ENCODE measurements around the gene RNF208.

Gene RNF208

DNA sequence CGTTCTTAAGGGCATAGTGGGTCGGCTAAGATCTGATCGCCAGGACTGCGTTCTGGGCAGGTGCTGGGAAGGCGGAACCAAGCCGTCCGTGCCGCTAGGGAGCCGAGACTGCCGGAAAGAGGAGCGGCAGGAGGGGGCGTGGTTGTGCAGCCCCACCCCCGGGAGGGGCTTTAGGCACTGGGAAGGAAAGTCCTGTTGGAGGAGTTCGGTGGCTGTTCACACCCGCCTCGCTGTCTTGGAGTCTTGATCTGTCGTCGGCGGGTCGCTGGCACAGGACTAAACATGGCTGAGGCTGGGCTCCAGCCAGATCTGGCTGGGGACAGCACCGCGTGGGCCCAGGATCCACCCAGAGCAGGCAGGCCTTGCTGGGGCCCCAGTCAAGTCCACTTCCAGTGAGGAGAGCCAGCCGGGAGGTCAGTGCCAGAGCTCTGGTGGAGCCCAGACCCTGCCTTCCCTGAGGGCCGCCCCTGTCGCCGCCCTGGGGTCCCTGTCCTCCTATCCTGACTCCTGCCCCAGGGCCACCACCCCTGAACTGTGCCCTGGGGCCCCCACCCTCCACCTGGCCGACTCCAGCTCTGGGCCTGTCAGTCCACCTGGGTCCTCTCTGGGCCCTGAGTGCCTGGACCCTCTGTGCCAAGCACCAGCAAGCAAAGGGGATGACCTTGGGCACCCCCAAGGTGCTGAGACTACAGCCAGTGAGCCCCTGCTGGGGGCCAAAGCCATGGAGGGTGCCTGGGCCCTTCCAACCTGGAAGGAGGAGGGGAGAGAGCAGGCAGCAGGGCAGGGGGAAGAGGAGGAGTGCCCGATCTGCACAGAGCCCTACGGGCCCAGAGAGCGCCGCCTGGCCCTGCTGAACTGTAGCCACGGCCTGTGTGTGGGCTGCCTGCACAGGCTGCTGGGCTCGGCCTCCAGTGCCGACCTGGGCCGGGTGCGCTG lies 4.5 kb downstream of the RNF208 start:
- Histone ChIP-seq H3K27ac (ENCODE audit: low read depth, low read length, severe bottlenecking) (peak overlapping the region; percentile 16), H3K4me1 (ENCODE audit: control insufficient read depth, insufficient read depth, low read length, poor library complexity, severe bottlenecking) (peaks cover 18% of the 10 kb centered on the region), H3K9me3 (ENCODE audit: control insufficient read depth, low read length) (no peaks in the 10 kb centered on the region), H3K36me3 (ENCODE audit: control insufficient read depth, insufficient read depth, low read length) (peaks cover 33% of the 10 kb centered on the region), H3K4me3 (ENCODE audit: extremely low read depth, insufficient read depth, low read length, poor library complexity, severe bottlenecking) (no peak overlapping the region)
- 60 to 62% methylated on average over 32 to 35 of the region's 36 CpGs for WGBS, 2 experiments (ENCODE audit: insufficient coverage in 2 of 2)

DNA sequence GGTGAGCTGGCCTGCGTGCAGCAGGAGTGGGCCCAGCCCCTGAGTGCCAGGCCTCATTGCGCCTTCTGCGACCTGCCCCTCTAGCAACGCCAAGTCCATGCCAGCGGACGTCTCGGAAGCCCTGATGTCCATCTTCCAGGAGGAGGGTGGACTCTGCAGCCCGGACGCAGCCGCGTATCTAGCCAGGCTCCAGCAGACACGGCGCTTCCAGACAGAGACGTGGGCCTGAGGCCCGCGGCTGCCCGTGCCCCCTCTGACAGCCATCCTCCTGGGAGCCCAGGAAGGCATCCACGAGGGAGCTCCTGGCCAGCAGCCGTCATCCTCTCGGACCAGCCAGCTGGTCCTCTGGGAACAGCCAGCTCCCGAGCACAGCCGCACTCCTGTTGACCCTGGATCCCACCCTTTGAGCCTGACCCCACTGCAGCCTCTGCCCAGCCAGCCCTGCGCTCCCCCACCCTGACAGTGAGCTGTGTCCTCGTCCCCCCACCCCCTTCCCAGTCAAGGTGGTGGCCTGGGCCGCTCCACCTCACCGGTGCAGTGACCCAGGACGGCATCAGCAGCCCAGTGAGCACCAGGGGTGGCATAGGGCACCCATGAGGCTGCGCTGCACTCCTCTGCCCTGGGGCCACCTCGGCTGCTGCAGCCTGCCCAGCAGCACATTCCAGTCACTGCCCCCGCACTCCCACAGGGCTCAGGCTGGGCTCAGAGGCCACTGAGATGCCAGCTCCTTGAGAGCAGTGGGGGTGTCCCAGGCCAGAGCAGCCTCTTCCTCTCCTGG lies 5.7 kb downstream of the RNF208 start:
- Histone ChIP-seq H3K36me3 (ENCODE audit: control insufficient read depth, insufficient read depth, low read length) (peaks cover 33% of the 10 kb centered on the region), H3K27ac (ENCODE audit: low read depth, low read length, severe bottlenecking) (no peak overlapping the region), H3K4me1 (ENCODE audit: control insufficient read depth, insufficient read depth, low read length, poor library complexity, severe bottlenecking) (peaks cover 18% of the 10 kb centered on the region), H3K9me3 (ENCODE audit: control insufficient read depth, low read length) (no peaks in the 10 kb centered on the region), H3K4me3 (ENCODE audit: extremely low read depth, insufficient read depth, low read length, poor library complexity, severe bottlenecking) (no peak overlapping the region)
- whole genome bisulfite sequencing, 2 experiments (ENCODE audit: insufficient coverage in 2 of 2) = 96 to 98% methylated on average over 27 to 28 of the region's 30 CpGs

DNA sequence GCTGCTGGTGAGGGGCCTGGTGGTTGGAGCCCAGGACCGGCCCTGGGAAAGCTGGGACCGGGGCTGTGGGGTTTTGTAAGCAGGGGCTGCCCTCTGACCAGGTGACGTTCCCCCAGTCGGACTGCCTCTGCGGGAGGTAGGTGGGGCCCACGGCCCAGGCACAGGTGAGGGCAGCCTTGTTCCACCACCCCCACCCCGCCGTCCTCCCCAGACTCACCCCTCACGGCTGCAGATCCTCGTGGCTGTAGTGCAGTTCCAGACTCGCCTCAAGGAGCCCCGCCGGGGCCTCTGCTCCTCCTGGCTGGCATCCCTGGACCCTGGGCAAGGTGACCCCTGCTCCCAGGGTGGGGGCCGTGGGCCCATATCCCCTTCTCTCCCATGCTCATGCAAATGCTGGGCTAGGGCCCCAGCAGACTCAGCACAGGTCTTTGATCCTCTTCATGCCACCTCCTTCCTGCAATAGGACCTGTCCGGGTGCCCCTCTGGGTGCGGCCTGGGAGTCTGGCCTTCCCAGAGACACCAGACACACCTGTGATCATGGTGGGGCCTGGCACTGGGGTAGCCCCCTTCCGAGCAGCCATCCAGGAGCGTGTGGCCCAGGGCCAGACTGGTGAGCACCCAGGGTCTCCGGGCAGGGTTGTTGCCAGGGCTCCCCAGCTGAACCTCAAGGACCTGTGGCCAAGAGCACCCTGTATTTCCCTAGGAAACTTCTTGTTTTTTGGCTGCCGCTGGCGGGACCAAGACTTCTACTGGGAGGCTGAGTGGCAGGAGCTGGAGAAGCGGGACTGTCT lies 6.6 kb downstream of the RNF208 start:
- H3K9me3 ChIP-seq (ENCODE audit: control insufficient read depth, low read length) = no peaks in the 10 kb centered on the region
- no peak overlapping the region for H3K4me3 ChIP-seq (ENCODE audit: extremely low read depth, insufficient read depth, low read length, poor library complexity, severe bottlenecking)
- H3K36me3 ChIP-seq (ENCODE audit: control insufficient read depth, insufficient read depth, low read length) = peaks cover 36% of the 10 kb centered on the region
- 93 to 97% methylated on average over 13 to 21 of the region's 22 CpGs for WGBS, 2 experiments (ENCODE audit: insufficient coverage in 2 of 2)
- peaks cover 18% of the 10 kb centered on the region for H3K4me1 ChIP-seq (ENCODE audit: control insufficient read depth, insufficient read depth, low read length, poor library complexity, severe bottlenecking)
- H3K27ac ChIP-seq (ENCODE audit: low read depth, low read length, severe bottlenecking) = no peak overlapping the region

GRCh38 chr9:137214620-137215019 lies 7.4 kb downstream of the RNF208 start:
- H3K4me1 ChIP-seq (ENCODE audit: control insufficient read depth, insufficient read depth, low read length, poor library complexity, severe bottlenecking) = peaks cover 18% of the 10 kb centered on the region
- no peak overlapping the region for H3K4me3 ChIP-seq (ENCODE audit: extremely low read depth, insufficient read depth, low read length, poor library complexity, severe bottlenecking)
- H3K9me3 ChIP-seq (ENCODE audit: control insufficient read depth, low read length) = no peaks in the 10 kb centered on the region
- WGBS, 2 experiments (ENCODE audit: insufficient coverage in 2 of 2) = 95 to 96% methylated on average over 16 to 17 of the region's 19 CpGs
- H3K36me3 ChIP-seq (ENCODE audit: control insufficient read depth, insufficient read depth, low read length) = peaks cover 40% of the 10 kb centered on the region
- no peak overlapping the region for H3K27ac ChIP-seq (ENCODE audit: low read depth, low read length, severe bottlenecking)

DNA sequence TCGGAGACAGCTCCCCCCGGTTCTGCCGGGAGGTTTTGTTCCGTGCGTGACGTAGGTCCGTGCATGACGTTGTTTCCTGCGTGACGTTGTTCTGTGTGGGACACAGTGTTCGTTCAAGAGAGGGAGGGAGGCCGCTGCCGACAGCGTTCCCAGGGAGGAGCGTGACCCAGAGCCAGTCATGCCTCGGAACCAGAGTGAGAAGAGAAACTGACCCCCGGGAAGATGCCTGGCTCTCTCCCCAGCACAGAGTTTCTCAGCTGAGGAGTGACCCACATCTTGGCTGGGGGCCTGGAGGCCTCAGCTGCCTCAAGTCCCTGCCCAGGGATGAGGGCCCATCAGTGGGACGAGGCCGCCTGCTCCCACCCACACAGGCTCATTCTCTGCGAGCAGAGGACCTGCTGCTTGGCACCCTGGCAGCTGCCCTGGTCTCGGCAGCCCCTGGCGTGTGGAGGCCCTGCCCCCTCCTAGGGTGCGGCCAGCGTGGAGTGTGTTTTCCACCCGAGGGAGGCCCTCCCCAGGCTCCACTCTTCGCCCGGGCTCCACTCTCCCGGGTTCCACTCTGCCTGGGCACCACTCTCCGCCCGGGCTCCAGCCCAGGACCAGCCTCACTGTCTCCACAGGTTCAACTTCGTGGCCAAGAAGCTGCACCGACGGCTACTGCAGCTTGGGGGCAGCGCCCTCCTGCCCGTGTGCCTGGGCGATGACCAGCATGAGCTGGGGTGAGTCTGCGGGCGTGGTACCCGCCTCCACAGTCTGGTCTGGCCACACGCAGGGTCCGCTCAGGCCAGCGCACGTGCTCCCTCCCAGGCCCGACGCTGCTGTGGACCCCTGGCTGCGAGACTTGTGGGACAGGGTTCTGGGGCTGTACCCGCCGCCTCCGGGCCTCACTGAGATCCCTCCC lies 8.6 kb downstream of the RNF208 start:
- no peak overlapping the region for H3K4me3 ChIP-seq (ENCODE audit: extremely low read depth, insufficient read depth, low read length, poor library complexity, severe bottlenecking)
- H3K36me3 ChIP-seq (ENCODE audit: control insufficient read depth, insufficient read depth, low read length) = peaks cover 48% of the 10 kb centered on the region
- 92 to 96% methylated on average over 47 to 49 of the region's 49 CpGs for WGBS, 2 experiments (ENCODE audit: insufficient coverage in 2 of 2)
- H3K27ac ChIP-seq (ENCODE audit: low read depth, low read length, severe bottlenecking) = no peak overlapping the region
- H3K4me1 ChIP-seq (ENCODE audit: control insufficient read depth, insufficient read depth, low read length, poor library complexity, severe bottlenecking) = peaks cover 10% of the 10 kb centered on the region
- H3K9me3 ChIP-seq (ENCODE audit: control insufficient read depth, low read length) = no peaks in the 10 kb centered on the region

DNA sequence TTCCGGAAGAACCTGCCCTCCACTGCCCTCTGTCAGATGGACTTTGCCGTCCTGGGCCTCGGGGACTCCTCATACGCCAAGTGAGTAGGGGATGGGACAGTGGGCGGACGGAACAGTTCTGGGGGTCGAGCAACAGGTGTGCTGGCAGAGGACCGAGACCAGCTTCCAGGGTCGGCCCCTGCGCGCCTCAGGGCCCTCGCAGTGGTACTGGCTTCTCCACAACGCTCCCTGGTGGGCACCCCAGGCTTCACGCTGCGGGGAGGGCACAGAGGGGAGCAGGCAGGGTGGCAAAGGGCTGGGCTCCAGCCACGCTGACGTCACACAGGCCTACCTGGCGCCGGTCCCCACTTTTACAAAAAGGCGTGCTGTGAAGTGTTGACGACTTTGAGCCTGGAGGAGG lies 9.5 kb downstream of the RNF208 start:
- H3K4me3 ChIP-seq (ENCODE audit: extremely low read depth, insufficient read depth, low read length, poor library complexity, severe bottlenecking) = no peak overlapping the region
- no peaks in the 10 kb centered on the region for H3K9me3 ChIP-seq (ENCODE audit: control insufficient read depth, low read length)
- H3K27ac ChIP-seq (ENCODE audit: low read depth, low read length, severe bottlenecking) = no peak overlapping the region
- peaks cover under 1% of the 10 kb centered on the region for H3K4me1 ChIP-seq (ENCODE audit: control insufficient read depth, insufficient read depth, low read length, poor library complexity, severe bottlenecking)
- peaks cover 52% of the 10 kb centered on the region for H3K36me3 ChIP-seq (ENCODE audit: control insufficient read depth, insufficient read depth, low read length)
- WGBS, 2 experiments (ENCODE audit: insufficient coverage in 2 of 2) = 95 to 97% methylated on average over 20 to 21 of the region's 21 CpGs

DNA sequence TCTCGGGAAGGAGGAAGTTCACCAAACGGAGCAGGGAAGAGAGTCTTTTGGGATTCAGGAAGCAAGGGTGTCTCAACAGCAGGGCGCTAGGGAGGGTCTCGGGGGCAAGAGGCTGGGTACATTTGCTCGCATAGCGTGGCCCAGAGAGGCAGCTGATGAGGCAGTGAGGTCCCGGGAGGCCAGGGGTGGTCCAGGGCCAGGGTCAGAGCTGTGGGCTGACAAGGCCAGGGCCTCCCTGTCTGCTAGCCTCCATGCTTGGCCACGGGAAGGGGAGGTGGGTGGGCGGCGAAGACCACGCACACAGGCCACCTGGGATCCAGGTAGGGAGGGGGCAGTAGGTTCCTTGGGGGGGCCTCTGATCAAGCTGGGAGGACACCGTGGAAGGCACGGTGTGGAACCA lies 10.5 kb downstream of the RNF208 start:
- H3K4me1 ChIP-seq (ENCODE audit: control insufficient read depth, insufficient read depth, low read length, poor library complexity, severe bottlenecking) = peaks cover 5% of the 10 kb centered on the region
- H3K27ac ChIP-seq (ENCODE audit: low read depth, low read length, severe bottlenecking) = no peak overlapping the region
- peaks cover 58% of the 10 kb centered on the region for H3K36me3 ChIP-seq (ENCODE audit: control insufficient read depth, insufficient read depth, low read length)
- no peaks in the 10 kb centered on the region for H3K9me3 ChIP-seq (ENCODE audit: control insufficient read depth, low read length)
- H3K4me3 ChIP-seq (ENCODE audit: extremely low read depth, insufficient read depth, low read length, poor library complexity, severe bottlenecking) = no peak overlapping the region
- 89 to 96% methylated on average over 10 to 13 of the region's 13 CpGs for WGBS, 2 experiments (ENCODE audit: insufficient coverage in 2 of 2)

- peaks cover 34% of the 10 kb centered on the region for H3K36me3 ChIP-seq (ENCODE audit: control insufficient read depth, insufficient read depth, low read length)
- peak overlapping the region; percentile 96 for H3K4me3 ChIP-seq (ENCODE audit: extremely low read depth, insufficient read depth, low read length, poor library complexity, severe bottlenecking)
- 91% methylated on average over 7 of the region's 7 CpGs for WGBS, 2 experiments (ENCODE audit: insufficient coverage in 2 of 2)
- no peak overlapping the region for H3K27ac ChIP-seq (ENCODE audit: low read depth, low read length, severe bottlenecking)
- H3K9me3 ChIP-seq (ENCODE audit: control insufficient read depth, low read length) = no peaks in the 10 kb centered on the region
- H3K4me1 ChIP-seq (ENCODE audit: control insufficient read depth, insufficient read depth, low read length, poor library complexity, severe bottlenecking) = peaks cover 19% of the 10 kb centered on the region
Observed at GRCh38 chr9:137206602-137207001, 15.4 kb downstream of the RNF208 start.

GRCh38 chr9:137205126-137206069 lies 16.6 kb downstream of the RNF208 start, which contains the start of the genes NDOR1 and TMEM203:
Gene NDOR1, plus strand, starts transcription at chr9:137205700. Its CDS starts 78 bp downstream, at chr9:137205778.
Gene TMEM203, minus strand, starts transcription at chr9:137205648. Its CDS starts 234 bp downstream, at chr9:137205414.
- H3K36me3 ChIP-seq (ENCODE audit: control insufficient read depth, insufficient read depth, low read length) = peaks cover 31% of the 10 kb centered on the region
- H3K27ac ChIP-seq (ENCODE audit: low read depth, low read length, severe bottlenecking) = peak within 1 kb of the TSS; percentile 45
- H3K4me3 ChIP-seq (ENCODE audit: extremely low read depth, insufficient read depth, low read length, poor library complexity, severe bottlenecking) = peak within 1 kb of the TSS; percentile 96
- peaks cover 24% of the 10 kb centered on the region for H3K4me1 ChIP-seq (ENCODE audit: control insufficient read depth, insufficient read depth, low read length, poor library complexity, severe bottlenecking)
- H3K9me3 ChIP-seq (ENCODE audit: control insufficient read depth, low read length) = no peaks in the 10 kb centered on the region
- WGBS, 2 experiments (ENCODE audit: insufficient coverage in 2 of 2) = 1% methylated on average over 86 to 98 of the region's 98 CpGs
